ENCODE measurements around the gene PLSCR2.
"Not testable (repeated sequence)": the region's sequence is repeated elsewhere in the genome, so short reads cannot be mapped to it uniquely, and the experiment has no call there.

The PLSCR2 gene

DNA sequence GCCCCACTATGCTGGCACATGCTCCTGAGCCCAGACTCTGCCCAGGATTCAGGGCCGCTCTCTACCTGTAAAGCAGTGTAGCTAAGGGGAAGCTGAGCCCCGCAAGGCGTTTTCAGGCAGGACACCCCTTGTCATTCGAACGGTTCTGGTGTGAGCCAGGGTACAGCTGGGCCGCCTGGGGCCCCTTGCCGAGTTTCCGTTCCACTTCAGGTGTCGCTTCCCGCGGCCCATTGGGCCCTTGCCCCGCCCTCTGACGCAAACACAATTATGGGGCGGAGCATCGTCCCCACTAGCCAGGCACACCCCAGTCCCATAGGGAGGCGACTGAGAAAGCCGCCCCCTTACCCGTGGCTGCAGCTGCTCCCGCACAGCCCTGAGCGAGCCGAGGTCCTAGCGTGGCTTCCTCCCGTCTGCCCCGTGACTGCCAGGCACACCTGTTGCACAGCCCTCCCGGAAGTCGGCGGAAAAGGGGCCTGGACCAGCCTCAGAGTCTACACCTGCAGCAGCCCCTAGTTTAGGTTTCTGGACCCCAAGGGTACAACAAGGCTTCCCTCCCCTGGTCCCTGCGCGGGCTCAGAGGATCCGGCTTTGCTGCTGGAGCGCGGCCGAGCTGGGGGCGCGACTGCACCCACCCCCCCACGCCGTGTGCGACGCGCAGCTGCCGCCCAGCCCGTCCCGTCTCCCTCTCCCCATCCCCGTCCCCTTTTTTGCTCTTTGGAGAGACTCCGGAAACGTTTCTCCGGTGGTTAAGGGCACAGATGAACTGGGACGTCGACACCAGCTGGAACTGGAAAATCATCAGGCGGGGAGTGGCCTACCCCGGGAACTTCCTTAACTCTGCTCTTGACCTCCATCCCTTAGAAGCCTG is at the start of gene PLSCR2:
Gene PLSCR2 (minus strand): TSS at position 412 of the 868 bp plus-strand sequence. CDS start 9,657 bp downstream, outside the sequence.
- DNase-seq, result peak in 15 of 58 donors; percentile 3 to 37 (median 10)

GRCh38 chr3:146517684-146518435 is 48.5 kb upstream of the PLSCR2 start:
- DNase-seq, result no peak

GRCh38 chr3:146513386-146514051 is 44.2 kb upstream of the PLSCR2 start:
- no peak for DNase-seq

- no peak for DNase-seq
These were observed 42.2 kb upstream of the PLSCR2 start for GRCh38 chr3:146511402-146512134.

GRCh38 chr3:146507331-146508120 is 38.2 kb upstream of the PLSCR2 start:
- DNase-seq, result no peak

DNA sequence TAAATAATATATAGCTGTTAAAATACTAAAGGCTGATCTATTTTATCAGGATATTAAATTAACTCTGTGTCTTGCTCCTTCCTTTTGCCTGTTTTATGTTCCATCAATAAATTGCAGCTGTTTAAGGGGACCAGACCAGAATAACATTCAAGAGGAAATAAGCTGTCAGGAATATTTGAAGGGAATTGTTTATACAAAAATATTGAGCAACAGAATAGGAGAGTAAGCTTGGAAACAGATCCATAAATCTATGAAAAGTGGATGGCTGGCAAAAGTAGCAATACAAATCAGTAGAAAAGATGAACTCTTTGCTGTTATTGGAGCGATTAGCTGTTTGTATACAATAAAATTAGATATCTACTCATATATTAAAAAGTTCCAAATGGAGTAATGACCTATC is 36.2 kb upstream of the PLSCR2 start:
- no peak for DNase-seq

- no peak for DNase-seq
These were observed 35.3 kb upstream of the PLSCR2 start for GRCh38 chr3:146504498-146505197.

DNA sequence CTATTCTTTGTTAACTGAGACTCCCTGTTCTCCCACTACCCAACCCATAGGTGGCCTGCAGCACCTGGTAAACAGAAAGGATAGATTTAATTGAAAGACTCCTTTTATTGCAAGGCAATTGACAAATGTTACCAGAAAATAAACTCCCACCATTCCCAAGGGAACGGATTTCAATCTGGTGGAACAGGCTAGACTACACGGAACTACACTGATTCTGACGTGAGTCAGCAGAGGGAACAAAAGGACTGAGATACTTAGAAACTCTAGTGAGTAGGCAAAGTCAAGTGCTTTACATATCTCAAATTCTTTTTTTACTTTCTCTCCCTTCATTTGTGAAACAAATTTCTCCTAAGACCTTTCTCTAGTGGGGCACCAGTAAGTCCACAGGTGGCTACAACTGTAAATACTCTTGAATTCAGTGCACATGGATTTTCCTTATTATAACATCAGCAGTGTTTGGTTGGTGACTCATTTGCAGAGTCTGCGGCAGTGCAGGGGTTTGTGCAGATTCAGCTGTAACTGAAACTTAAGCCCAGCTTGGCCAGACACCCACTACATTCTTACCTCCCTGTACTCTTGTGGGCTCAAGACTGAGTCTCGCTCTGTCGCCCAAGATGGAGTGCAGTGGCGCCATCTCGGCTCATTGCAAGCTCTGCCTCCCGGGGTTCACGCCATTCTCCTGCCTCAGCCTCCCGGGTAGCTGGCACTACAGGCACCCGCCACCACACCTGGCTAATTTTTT is 34.3 kb upstream of the PLSCR2 start:
- DNase-seq, result no peak

DNA sequence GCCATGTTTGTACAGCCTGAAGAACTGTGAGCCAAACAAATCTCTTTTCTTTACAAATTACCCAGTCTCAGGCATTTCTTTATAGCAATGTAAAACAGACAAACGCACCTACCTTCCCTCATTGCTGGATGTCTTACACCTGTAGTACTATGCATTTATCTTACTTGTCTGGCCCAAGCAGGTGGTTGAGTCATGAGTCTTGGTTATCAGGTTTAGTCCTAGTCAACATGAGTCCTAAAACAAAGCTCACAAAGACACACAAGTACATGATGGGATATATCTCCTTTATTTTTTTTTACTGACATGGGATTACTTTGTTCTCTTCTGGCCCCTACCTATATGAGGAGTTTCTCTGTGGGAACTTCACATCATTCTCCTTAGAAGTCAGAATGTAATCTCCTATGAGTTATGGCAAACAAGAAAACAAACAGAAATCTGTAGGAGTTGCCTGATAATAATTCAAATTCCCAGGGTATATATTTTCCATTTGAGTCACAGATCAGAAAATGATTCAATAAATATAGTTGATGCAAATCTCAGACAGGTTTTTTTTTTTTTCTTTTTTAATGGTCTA is 33.6 kb upstream of the PLSCR2 start:
- DNase-seq, result no peak

GRCh38 chr3:146501752-146502151 is 32.4 kb upstream of the PLSCR2 start:
- DNase-seq, result no peak

- DNase-seq, result no peak
These were observed 30.3 kb upstream of the PLSCR2 start for GRCh38 chr3:146499701-146500100.

- no peak for DNase-seq
These were observed 28.8 kb upstream of the PLSCR2 start for GRCh38 chr3:146498002-146498736.

- not testable (repeated sequence) for DNase-seq
These were observed 27.9 kb upstream of the PLSCR2 start for GRCh38 chr3:146497145-146497843.

DNA sequence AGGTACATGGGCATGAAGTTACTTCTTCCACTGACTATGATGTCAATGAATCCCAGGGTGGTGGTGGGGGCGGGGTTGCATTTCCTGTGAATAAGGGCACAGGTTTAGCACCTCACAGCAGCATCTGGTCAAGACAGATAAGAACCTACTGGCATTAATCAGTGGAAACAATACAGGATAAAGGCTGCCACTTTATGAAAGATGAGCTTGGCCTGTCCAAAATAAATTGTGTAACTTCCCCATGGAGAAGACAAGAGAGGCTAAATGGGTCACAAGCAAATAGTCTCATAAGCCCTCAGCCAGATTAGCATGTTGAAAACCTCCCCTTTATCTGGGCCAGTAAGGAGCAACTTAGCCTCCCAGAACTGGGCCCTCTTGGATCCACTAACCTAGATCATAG is 27.4 kb upstream of the PLSCR2 start:
- no peak for DNase-seq

DNA sequence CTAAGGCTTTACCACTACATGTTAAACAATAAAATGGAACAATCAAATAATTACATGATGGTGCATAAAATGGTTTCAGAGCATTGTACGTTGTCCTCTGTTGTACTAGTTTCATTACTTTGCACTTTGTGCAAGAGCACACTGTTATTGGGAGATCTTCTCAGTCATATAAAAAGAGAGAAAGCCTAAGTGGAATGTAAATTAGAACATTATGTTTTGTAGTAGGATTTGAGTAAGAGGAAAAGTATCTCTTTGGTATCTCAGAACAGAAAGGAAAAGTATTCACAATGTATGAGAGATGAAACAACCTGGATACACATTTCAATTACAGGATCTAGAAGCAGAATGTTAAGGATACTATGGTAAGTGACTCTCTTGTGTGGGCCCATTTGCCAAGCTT is 26.9 kb upstream of the PLSCR2 start:
- DNase-seq, result no peak

- no peak for DNase-seq
These were observed 24.4 kb upstream of the PLSCR2 start for GRCh38 chr3:146493761-146494160.

GRCh38 chr3:146493221-146493620 is 23.9 kb upstream of the PLSCR2 start:
- no peak for DNase-seq
